ENCODE measurements around the gene EIF5A2.
A peak's percentile ranks its signal among the peaks of the same experiment; 100 is the strongest.
"Not testable (repeated sequence)": the region's sequence is repeated elsewhere in the genome, so short reads cannot be mapped to it uniquely, and the experiment has no call there.

Gene EIF5A2

DNA sequence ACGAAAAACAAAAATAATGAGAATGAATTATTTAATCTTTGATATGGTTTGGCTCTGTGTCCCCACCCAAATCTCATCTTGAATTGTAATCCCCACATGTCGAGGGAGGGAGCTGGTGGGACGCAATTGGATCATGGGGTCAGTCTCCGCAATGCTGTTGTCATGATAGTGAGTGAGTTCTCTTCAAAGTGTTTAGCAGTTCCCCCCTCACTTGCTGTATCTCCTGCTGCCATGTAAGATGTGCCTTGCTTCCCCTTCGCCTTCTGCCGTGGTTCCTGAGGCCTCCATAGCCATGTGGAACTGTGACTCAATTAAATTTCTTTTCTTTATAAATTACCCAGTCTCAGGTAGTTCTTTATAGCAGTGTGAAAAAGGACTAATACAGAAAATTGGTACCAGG, 12.1 kb downstream of the EIF5A2 start:
- not testable (repeated sequence) for FAIRE-seq

DNA sequence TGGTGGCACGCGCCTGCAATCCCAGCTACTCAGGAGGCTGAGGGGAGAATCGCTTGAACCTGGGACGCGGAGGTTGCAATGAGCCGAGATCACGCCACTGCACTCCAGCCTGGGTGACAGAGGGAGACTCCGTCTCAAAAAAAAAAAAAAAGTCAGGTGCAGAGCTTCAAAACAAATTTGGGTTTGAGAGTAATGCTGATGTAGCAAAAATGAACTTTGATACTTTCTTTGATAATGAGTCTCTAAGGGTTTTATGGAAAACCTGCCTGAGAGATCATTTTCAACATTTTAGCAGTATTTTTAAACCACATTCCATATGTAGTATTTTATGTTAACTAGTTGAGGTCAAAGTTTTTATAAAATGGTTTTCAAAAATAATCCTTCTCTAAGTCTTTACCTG, 14.5 kb downstream of the EIF5A2 start:
- FAIRE-seq, result no peak

DNA sequence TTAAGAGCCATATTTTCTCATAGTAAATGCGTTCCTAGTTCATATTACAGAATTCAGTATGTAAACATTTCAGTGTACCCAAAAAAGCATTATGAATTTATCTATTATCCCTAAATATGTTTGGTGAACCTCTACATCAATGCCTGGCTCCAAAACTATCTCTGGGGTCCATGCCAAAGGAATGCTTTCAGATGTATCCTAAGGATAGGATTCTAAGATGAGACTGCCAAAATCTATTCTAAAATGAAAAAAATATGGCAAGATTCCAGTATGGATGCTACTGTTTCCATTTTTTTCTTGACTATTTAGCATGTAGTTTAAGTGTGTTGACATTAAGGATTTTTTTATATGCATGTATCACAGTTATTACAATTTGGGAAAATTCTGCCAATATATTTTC, 18.8 kb downstream of the EIF5A2 start:
- no peak for FAIRE-seq

DNA sequence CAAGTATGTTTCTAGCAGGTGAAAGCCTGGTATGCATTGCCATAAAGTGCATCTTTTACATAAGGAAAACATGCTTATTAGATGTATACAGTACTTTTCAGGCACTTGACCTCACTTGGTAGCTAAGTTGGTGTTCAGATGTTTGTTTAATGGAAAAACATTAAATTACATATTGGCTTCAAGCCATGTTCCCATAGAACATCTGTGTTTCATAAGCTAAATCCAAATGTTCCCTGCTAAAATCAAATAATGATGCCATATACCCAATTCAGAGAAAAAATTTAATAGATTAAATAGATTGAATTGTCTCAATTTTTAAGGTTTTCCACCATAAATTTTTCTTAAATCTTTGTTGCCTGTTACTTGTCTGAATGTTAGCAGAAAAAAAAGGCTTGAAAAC, 19.3 kb downstream of the EIF5A2 start:
- no peak for FAIRE-seq

DNA sequence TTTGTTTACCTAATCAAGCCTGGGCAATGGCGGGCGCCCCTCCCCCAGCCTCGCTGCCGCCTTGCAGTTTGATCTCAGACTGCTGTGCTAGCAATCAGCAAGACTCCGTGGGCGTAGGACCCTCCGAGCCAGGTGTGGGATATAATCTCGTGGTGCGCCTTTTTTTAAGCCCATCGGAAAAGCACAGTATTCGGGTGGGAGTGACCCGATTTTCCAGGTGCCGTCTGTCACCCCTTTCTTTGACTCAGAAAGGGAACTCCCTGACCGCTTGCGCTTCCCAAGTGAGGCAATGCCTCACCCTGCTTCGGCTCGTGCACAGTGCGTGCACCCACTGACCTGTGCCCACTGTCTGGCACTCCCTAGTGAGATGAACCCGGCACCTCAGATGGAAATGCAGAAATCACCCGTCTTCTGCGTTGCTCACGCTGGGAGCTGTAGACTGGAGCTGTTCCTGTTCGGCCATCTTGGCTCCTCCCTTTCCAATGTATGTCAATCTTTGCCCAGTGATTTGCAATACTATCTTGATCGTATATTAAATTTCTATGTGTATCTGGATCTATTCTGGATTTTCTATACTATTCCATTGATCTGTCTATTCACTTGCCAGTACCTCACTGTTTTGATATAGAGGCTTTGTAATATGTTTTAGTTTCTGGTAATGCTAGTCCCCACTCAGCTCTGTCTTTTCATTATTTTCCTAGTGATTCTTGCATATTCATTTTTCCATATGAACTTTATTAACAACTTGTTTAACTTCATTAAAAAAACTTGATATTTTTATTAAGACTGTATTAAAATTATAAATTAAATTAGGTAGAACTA, 24.1 kb downstream of the EIF5A2 start:
- FAIRE-seq, result peak; percentile 37

DNA sequence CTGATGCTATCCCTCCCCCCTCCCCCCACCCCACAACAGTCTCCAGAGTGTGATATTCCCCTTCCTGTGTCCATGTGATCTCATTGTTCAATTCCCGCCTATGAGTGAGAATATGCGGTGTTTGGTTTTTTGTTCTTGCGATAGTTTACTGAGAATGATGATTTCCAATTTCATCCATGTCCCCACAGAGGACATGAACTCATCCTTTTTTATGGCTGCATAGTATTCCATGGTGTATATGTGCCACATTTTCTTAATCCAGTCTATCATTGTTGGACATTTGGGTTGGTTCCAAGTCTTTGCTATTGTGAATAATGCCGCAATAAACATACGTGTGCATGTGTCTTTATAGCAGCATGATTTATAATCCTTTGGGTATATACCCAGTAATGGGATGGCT, 29.7 kb downstream of the EIF5A2 start:
- not testable (repeated sequence) for FAIRE-seq

DNA sequence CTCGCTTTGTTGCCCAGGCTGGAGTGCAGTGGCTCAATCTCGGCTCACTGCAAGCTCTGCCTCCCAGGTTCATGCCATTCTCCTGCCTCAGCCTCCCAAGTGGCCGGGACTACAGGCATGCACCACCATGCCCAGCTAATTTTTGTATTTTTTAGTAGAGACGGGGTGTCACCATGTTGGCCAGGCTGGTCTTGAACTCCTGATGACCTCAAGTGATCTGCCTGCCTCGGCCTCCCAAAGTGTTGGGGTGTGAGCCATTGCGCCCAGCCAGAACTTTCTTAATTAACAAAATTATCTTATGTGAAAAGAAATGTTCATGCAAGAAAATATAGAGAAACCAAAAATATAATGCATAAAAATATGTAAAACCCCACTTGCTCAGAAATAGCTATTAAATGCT, 31.1 kb downstream of the EIF5A2 start:
- FAIRE-seq, result not testable (repeated sequence)

DNA sequence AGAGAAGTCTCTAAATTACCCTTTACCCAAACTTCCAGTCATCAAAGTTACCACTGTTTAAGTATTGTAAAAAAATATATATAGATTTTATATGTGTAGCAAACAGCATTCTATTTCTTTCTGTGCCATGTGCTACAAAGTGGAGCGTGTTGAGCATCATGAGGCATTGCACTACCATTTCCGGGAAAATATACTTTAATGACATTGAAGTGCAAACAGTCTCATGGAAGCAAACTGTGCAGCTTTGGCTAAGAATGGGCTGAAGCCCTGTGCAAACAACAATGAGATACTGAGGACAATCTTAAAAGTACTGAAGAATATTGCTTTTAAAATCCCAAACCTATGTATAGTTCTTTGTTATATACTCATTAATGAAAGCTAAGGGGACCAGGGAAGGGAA, 31.9 kb downstream of the EIF5A2 start:
- FAIRE-seq, result no peak

DNA sequence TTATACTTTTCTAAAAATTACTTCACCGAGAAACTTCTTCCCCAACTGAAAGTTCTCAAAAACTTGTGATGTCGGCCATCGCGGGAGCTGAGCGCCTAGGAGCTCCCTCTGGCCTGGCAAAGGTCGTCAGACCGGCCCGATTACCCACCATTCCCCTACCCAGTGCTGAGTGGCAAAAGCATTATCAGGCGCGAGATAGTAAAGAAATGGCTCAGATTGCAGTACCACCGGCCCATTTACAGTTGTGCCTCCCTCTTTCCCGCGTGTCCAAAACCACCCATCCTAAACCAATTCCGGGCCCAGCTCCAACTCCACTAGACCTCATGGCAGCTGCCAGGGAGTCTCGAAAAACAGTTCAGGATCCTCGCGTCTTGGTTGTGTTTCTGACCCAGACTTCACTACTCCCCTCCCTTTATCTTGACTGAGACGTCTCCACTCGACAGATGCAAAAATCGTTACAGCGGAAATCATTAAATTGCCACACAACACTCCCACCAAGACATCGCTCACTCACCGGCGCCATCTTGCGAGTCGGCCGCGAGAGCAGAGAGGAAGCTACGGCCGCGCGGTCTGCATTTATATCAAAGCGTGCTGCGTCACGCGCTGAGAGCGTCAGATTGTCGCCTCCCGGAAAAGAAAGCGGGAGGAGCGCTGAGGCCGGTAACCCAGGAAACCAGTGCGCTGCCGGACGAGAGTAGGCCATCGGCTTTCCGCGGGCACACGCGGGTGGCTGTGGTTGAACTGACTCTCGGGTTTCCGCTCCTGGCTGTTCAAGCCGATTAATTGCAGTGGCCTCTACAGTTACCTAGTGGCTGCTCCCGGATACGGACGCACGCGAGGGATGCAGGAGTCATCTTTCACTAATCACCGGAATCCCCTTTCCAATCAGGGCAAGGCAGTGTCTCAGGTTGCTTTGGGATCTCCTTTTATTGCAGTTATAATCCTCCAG, 38.5 kb downstream of the EIF5A2 start, which contains the start of gene RPL22L1:
Gene RPL22L1 (minus strand): TSS at position 551 of the 949 bp plus-strand sequence. CDS start 28 bp downstream, at position 523.
- FAIRE-seq, result peak; percentile 96

DNA sequence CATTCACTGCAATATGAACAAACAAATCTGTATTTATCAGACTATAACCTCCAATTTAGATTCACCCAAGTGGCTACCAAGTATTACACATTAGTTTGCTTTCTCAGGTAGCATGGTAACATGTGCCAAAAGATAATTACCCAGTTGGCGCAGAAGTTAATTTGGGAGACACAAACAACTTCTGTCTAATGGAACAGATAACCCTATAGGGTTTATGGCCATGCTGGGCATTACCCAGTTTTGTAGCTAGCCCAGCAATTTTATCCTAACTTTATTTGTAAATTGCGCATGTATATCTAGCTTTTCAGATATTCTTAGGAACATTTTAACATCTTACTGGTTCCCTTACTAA, 39.2 kb downstream of the EIF5A2 start:
- no peak for FAIRE-seq

DNA sequence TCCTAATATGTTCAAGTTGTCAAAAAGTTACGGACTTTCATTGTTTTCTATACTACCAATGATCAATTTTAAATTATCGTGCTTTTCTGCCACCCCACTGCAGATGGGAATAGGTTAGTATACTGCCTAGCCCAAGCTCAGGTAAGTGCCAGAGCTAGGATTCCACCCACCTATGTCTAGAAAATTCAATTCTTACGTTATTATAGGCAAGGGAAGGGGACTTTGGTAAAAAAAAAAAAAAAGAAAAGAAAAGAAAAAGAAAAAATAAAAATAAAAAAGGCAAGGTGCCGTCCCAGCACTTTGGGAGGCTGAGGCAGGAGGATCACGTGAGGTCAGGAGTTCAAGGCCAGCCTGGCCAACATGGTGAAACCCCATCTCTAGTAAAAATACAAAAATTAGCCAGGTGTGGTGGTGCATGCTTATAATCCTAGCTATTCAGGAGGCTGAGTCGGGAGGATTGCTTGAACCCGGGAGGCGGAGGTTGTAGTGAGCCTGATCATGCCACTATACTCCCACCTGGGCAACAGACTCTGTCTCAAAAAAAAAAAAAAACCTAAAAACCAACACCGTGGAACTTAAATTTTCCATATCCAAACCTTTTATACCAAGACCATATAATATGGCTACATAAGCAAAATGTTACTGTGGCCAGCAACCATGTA, 39.7 kb downstream of the EIF5A2 start:
- no peak for FAIRE-seq

DNA sequence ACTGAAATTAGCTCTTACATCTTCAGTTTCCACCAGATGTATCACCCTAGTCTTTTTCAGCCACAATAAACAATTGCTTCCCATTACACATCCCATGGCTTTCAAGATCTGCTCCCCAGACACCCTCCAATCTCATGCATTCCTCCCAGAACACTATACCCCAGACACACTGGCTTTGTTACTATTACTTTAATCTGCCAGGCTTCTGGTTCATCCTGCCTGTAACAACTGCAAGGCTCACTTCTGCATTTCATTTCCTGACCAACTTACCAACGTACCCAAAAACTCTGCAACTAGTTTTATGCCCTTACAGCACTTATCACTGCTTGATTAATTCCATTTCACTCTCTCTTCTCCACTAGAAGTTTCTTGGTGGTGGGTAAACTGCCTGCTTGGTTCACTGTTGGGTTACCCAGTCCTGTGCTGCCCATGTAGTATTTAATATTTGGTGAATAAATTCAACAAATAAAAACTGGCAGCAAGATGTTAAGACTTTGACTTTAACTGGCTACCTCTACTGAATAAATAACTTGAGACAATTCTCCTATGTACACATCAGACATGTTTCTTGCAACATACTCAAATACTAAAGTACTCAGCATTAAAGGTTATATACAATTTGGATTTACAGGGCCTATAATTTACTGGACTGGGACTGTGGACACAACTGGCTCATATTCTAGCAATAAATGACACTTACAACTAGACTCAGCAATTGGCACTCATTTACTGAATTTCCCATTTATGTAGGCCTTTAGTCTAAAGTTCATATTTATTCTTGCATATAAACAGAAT, 41.1 kb downstream of the EIF5A2 start:
- FAIRE-seq, result no peak

DNA sequence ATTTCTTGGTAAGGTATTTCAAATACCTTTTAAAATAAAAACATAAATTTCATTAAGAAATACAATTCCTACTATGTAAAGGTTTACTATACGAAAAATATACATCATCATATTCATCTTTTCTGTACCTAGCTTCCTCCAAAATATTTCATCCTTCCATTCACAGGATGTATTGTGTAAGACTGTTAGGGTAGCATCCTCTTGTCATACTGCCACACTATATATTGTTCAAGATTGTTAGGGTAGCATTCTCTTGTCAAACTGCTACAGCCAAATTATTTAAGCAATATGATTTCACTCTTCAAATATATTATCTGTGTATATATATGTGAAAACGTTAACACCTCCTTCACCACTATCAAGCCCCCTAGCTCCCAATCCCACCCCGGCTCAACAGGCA, 41.9 kb downstream of the EIF5A2 start:
- no peak for FAIRE-seq

DNA sequence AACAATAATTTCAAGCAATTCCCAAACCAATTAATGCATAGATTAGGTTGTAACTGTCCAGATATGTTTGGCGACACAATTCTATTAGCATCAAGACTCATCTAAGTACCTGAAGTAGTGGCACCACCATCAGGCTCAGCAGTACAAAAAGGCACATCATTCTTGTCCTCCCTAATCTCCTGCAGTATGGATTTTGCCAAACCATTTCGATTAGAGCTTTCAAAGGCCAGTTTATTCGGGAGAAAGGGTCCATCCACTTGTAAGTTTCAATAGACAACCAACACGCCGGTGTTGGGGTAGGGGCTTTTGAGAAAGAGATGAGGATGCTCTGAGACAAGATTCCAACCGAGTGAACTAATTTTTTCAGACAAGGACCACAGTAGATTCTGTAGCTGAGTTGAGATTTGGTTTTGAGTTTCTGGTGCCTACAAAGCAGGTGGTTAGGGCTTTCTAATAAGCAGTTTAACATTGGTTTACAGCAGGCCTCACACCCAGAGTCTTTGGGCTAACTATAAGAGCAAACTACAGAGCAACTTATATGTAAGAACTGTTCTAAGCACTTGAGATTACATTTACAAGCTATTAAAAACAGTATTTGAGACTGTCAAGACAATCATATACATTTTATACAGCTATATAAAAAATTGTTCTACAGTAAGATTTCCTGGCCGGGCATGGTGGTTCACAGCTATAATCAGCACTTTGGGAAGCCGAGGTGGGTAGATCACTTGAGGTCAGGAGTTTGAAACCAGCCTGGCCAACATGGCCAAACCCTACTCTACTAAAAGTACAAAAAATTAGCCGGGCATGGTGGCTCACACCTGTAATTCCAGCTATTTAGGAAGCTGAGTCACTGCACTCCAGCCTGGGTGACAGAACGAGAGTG, 43.0 kb downstream of the EIF5A2 start:
- peak; percentile 95 for FAIRE-seq

DNA sequence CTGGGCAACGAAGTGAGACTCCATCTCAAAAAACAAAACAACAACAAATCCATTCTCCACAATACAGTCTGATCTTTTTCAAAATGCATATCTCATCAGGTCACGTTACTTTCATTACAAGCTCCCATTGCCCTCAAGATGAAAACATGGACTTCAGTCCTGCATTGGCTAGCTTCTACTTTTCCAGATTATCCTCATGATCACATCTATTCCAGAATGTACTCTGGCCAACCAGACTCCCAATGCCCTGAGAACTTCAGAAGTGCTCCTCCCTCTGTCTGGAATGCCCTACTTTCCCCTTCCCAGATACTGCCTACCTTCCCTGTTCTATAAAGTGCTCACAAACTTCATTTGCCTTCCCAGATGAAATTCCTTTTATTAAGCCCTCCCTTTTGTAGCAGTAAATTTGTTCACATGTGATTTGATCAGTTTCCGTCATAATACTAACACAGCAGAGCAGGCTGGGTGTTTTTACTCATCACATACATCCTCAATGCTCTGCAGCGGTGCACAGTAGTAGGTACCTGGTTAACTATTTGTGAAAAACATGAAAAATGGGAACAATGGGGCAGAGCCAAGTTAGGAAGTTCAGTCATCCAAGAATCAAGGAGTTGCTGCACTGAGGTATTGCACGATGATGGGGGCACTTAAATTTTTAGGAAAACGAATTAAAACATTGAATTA, 43.8 kb downstream of the EIF5A2 start:
- FAIRE-seq, result no peak

DNA sequence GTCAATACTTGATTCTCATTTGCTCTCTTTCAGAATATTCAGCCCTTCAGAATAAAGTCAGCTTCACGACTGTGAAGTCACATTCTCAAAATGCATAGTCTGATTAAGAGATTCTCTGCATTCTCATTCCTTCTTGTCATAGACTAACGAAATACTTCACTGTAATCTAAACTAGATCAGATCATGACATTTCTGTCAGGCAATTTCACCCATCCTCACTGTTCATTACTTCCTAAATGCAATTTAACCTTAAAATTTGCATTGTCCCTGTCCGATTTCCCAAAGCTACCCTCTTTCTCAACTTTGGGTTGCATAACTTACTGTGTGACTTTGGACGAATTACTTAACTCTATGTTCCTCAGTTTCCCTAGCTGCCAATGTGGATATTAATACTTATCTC, 44.6 kb downstream of the EIF5A2 start:
- FAIRE-seq, result peak; percentile 76

DNA sequence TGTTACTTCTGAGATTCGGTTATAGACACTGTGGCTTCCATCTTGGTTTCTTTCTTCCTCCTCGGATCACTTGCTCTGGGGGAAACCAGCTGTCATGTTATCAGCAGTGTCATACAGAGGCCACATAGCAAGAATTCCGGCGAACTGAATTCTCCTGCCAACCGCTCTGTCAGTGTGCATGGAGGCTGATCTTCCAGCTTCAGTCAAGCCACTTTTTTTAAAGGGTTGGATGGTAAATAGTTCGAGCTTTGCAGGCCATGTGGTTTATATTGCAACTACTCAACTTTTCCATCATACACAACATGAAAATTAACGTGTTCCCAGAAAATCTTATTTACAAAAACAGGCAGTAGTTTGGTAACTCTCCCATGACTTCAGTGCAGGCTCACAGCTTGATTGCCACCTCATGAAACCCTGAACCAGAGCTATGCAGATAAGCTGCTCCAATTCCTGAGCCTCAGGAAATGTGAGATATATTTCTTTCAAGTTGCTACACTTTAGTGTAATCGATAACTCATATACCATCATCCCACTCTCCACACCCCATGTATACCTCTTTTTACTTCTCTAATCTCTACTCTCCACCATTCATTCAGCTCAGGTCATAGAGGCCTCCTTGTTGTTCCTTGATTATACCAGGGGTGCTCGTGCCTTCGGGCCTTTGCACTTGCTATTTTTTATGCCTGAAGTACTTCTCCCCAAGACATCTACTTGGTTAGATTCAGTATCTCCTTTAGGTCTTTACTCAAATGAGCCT, 45.6 kb downstream of the EIF5A2 start:
- FAIRE-seq, result no peak

DNA sequence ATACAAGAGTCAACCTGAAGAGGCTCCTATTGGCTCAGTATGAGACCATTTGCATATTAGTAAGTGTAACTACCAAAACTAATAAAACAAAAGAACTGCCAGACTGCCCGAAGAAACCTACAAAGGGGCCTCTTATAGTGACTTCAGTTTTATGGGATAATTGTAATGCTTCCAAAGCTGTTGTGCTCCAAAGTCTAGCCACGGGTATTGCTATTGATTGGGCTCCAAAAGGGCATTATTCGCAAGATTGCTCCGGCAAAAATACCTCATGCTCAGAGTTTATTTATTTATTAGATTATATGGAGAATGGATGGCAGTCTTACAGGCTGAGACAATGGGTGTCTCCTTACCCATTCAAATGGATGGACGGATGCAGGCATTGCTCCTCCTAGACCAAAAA, 49.8 kb downstream of the EIF5A2 start:
- no peak for FAIRE-seq

DNA sequence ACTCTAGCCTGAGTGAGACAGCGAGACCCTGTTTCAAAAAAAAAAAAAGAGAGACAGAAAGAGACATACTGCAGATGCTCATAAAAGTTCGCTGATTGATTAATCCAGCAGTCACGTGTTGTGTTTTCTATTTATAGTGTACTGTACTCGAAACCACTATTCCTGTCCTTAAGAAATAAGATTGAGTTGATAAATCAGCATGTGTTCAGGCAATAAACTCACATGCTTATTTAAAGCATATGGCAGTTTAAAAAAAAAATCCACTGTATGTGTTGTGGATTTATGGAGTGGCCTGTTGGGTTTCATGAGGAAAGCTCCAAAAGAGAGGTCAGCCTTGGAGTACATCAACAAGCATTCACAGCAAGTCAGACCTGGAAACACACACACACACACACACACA, 56.1 kb downstream of the EIF5A2 start:
- no peak for FAIRE-seq

DNA sequence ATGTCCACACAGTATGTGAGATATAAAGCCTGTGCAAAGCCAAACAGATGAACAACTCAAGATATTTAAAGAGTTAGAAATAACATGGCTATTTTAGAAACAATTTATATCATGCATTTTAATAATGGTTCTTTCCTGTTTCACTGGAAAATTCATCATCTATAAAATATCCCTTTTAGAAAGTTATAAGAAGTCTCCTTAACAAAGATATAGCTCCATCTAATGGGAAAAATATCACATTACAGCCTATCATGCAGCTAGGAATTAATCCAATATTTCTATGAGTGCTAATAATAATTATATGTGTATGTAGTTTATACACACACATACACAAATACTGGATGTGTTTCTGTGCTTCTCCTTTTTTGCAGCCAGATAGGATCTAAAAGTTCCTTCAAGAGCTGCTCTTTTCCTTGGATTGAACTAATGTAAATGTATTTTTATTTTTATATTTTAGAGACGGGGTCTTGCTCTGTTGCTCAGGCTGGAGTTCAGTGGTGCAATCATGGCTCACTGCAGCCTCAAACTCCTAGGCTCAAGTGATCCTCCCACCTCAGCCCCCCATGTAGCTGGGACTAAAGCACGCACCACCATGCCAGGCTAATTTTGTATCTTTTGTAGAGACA, 60.0 kb downstream of the EIF5A2 start:
- FAIRE-seq, result peak; percentile 94
